HG02642 (cell line): ENCODE results near the gene KCNMB4.
"Not testable (repeated sequence)": the region's sequence is repeated elsewhere in the genome, so short reads cannot be mapped to it uniquely, and the experiment has no call there.

Experiments used
- ATAC-seq: cut with Tn5 transposase; IDR thresholded peaks from one replicate; pipeline ENCODE4 v1.9.1; 2021; ENCODE audit warnings: mild to moderate bottlenecking; ENCODE audit not compliant: unreplicated experiment, poor library complexity

Gene KCNMB4

DNA sequence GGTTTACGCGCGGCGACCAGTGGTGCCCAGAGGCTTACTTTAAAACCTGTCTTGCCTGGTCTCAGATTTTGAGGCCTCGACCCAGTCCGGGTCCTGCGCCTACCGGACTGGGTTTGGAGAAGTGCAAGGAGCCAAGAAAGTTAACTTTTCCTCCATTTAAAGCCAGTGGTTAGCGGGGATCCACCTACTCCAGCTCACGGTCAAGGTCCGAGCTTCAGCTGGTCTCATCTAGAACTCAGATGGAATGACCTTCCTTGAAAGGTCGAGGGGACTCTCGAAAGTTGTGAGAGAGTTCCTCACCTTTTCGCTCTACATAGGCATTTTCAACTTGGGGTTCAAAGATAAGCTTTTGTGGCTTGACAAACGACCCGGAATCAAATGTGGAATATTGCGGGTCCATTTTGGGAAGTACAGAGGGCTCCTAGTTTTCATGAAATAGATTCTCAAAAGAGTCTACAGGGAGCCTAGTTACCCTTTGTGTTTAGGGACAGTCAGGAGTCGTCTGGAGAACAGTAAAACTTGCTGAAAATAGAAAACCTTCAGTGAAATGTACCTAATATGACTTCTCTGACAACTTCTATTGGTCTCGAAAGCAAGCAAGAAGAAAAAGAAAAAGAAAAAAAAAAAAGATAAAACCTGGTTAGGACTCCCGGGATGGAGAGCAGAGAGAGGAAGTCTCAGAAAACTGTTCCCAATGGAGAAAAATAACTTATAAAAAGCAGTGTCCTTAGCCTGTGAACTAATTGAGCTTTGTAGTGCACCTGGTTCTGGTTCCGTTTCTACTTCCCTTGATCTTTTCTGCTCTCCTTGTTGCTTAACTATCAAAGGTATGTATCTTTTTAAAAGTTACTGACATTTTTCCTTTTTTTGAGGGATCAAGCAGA, 1.4 kb downstream of the KCNMB4 start:
- ATAC-seq, result no peak

DNA sequence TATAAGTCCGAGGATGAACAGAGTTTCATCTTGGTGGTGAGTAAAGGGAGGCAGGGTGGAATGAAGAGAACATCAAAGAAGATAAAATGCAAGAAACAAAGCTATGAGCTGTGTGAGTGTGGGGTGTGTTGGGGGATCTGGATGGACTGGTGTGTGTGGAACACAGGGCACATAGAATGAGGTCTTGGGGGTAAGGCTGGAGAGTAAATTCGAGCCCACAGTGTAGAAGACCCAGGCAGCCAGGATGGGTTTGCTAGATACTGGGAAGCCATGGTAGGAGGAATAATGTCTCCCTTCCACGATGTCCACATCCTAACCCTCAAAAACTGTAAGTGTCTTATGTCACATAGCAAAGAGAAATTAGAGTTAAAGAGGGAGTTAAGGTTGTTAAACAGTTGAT, 6.8 kb downstream of the KCNMB4 start:
- ATAC-seq, result no peak

DNA sequence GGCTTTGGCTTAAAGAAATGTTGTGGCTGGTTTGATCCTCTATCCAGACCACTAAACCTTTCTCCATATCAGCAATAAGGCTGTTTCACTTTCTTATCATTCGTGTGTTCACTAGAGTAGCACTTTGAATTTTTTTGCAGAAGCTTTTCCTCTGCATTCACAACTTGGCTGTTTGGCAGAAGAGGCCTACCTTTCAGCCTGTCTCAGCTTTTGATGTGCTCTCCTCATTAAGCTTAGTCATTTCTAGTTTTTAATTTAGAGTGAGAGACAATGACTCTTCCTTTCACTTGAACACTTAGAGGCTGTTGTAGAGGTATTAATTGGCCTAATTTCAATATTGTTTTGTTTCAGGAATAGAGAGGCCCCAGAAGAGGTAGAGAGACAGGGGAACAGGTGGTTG, 13.8 kb downstream of the KCNMB4 start:
- ATAC-seq, result no peak

DNA sequence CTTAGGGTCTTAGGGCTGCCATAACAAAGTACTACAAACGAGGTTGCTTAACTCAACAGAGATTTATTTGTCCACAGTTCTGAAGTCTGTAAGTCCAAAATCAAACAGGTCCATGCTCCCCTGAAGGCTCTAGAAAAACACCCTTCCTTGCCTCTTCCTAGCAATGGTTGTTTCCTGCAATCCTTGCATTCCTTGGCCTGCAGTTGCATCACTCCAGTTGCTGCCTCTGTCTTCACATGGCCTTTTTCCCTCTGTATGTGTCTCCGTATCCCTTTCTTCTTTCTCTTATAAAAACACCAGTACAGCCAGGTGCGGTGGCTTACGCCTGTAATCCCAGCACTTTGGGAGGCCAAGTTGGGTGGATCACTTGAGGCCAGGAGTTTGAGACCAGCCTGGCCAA, 17.4 kb downstream of the KCNMB4 start:
- no peak for ATAC-seq

DNA sequence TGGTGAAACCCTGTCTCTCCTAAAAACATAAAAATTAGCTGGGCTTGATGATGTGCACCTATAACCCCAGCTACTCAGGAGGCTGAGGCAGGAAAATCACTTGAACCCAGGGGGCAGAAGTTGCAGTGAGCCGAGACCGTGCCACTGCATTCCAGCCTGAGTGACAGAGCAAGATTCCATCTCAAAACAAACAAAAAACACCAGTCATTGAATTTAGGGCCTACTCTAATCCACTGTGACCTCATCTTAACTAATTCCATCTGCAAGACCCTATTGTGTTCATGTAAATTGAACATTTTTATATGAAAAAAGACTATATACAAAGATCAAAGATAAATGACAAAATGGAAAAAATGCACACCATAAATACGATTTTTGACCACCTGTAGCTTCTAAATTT, 17.8 kb downstream of the KCNMB4 start:
- no peak for ATAC-seq

DNA sequence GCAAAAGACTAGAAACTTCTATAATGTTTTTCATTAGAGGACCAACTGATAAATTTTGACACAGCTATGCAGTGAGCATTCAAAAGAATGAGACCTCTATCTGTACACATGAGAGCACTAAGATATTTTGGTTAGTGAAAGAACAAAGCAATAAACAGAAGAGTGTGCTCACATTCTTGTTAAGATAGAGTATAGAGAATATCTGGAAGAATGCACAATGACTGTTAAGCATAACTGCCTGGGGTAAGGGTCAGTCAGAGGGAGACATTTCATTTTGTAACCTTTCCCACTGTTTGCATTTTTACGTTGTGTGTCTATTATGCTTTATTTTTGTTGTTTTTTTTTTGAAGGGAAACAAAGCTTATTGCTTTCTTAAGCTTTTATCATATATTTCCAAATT, 20.7 kb downstream of the KCNMB4 start:
- ATAC-seq, result no peak

DNA sequence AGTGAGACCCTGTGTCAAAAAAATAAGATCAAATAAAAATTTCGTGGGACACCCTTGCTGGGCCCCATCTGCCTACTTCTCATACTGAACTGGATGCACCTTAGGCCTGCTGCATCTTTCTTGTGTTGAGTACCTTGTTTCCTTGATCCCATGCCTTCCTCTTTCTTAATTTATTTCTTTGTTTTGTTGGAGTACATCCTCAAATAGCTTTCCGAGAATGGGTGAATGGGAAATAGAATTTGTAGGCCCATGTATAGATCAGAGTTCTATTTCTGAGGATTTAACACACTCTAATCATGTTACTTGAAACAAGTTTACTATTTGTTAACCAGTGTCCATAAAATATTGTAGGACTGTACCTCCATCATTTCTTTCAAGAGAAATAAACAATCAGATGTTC, 23.6 kb downstream of the KCNMB4 start:
- no peak for ATAC-seq

DNA sequence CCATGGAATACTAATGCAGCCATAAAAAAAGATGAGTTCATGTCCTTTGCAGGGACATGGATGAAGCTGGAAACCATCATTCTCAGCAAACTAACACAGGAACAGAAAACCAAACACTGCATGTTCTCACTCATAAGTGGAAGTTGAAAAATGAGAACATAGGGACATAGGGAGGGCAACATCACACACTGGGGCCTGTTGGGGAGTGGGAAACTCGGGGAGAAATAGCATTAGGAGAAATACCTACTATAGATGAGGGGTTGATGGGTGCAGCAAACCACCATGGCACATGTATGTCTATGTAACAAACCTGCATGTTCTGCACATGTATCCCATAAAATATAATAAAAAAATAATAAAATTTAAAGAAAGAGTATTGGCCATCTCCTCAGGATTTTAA, 26.5 kb downstream of the KCNMB4 start:
- not testable (repeated sequence) for ATAC-seq

DNA sequence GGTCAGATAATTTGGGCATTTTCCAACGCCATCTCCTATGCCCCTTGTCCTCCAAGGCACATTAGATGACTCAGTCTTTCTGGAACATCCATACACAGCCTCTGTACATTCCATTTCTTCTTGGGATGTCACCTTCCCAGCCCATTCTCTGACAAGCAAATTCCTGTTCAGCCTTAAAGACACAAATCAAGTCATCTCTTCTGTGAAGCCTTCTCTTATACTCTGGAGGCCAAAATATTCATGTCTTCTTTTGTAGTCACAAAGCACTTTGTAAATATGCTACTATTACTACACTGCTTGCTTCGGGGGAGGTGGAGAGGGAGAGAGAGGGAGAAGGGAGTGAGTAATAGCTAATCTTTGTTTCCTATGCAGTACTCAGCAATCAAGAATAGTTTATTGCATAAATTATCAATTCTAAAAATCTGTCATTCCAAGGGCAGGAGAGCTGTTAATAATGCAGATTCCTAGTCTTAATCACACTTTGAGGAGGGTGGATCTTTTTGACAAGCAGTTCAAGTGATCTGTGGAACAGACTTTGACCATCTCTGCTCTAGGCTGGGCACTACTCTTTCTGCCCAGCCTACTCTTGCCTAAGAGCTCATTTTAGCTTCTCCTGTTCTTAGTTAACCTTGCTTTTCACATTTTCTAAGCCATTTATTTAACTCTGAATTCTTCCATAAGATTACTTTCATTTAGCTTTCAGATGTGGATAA, 27.9 kb downstream of the KCNMB4 start:
- ATAC-seq, result no peak

DNA sequence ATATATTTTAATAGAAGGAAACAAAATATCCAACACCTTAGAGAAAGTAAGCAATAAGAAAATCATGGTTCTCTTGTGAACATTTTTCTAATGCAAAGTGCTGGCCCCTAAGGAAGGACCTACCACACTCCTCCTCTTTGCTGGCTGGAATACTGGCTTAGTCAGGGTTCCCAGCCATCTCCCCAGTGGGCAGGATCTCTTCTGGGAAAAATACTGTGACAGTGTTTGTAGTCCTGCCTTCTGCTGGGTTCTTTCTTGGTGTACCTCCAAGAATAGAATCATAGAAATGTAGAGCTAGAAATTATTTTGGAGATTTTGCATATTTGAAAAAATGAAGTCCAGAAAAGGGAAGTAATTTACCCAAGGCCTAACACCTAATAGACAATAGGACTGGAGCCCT, 31.9 kb downstream of the KCNMB4 start:
- no peak for ATAC-seq

DNA sequence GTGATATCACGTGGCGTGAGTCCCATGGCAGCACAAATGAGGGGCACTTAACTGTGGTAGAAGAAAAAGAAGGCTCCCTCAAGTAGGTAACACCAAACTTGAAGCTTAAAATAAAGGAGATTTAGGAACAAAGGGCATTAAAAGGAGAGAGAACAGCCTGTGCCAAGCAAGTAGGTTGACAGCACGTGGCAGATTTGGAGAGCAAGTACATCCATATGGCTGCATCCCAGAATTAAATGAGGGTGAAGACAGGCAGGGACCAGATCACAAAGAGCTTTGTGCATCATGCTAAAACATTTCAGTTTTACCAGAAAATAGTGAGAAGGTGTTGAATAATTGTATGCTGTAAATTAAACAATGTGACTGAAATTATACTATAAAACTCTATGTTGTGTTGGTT, 32.8 kb downstream of the KCNMB4 start:
- no peak for ATAC-seq

DNA sequence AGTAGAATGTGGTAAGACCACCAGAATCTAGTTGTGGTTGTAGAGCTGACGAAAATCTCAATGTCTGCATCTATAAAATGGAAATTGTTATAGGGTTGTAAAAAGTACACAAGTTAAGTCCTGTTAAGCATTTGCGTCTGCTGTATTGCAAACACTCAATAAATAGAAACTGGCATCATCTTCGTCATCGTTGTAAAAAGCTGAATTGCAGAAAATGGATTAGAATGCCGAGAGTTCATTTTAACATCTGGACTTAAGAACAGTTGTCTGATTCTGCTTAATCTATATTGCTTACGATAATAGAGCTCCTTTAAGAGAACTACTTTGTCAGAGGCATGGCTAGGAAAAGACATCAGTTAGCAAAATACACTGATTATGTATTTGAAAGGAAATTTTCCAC, 33.2 kb downstream of the KCNMB4 start:
- no peak for ATAC-seq

DNA sequence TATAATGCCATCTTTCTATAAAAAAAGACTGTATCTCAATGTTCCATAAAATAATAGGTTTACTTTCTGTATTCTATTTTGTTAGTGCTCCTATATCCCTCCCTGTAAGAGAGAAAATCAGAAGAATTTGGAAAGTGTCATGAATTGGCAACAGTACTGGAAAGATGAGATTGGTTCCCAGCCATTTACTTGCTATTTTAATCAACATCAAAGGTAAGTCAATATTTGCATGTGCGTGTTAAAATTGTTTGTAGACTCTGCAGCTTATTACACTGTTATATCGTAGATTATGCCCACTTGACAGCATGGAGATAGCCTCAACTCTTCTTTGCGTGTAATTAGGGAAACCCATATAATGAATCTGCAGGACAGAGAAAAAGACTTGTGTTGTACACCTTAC, 34.0 kb downstream of the KCNMB4 start:
- ATAC-seq, result no peak

DNA sequence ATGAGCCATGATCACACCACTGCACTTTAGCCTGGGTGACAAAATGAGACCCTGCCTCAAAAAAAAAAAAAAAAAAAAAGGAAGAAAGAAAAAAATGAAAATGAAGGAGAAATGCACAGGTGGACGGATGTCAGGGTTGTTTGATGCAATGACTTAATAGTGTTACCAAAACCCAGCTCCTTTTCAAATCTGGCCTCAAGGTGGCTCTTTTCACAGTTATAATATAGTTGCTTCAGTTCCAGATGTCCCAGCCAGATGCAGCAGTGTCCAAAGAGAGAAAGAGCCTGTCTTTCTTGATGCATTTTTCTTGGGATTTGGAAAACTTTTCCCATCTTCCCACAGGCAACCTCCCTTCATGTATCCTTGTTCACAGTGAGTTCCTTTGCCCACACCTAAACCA, 36.5 kb downstream of the KCNMB4 start:
- ATAC-seq, result no peak

DNA sequence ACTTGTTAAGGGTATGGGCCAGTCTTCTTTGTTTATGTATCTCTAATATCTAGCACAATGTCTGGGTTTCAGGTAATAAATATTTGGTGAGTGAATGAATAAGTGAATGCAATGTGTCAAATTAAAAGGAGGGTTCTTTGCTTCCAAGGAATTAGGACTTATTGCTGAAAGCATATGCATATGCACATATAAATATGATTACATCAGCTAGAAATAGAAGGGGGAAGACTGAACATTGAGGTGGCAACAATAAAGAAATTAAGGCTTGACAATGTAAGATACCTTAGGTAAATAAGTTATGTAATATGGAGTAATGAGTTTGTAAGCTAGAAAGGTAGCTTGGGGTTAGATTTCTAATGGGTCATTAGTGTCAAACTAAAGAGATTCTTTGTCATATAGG, 37.7 kb downstream of the KCNMB4 start:
- no peak for ATAC-seq

DNA sequence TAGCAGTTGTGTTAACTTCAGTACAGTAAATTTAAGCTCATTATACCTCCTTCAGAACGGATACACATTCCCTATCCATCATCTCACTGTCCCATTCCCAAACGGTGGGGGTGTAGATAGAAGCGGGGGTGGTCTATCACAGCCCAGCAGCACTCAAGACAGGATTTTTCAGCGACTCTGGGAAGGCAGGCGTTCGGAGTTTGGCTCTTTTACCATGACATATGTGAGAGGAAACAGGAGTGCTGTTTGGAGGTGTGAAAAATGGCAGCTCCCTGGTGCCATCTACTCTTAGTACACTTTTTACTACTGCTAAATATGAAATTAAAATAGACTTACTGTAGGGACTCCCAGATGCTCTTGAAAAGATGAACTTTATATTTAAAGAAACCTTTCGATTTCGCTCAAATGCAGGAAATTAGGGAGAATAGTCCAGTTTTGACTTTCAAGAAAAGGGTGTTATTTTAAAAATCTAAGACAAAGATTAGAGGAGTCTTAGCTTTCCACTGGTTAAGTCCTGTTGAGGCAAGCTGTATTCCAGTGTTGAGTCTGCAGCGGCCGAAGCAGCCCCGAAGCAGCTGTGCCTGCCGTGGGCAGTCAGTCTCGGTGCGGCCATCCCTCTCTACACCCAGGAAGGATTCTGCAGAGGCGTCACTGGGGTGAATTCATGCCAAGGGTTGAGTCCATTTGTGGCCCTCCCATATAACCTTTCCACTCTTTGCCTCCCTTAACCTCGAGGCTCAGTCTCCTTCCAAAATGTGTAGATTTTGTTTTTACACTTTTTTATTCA, 42.1 kb downstream of the KCNMB4 start:
- ATAC-seq, result no peak

DNA sequence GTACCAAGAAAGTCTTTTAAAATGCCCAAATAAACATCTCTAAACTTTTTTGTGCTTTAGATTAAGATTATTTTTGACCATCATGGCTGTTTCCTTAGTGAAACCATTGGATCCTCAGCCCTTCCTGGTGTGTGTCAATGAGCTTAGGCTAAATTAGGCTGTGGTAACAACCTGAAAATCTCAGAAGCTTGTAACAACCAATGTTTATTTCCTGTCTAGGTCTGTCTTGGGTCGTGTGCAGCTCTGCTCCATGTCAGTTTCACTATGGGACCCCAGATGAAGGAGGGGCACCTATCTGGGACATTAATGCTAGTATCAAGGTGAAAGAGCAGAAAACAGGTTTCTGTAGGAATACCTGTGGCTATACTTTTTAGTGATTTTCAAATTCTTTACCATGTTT, 49.9 kb downstream of the KCNMB4 start:
- ATAC-seq, result no peak

DNA sequence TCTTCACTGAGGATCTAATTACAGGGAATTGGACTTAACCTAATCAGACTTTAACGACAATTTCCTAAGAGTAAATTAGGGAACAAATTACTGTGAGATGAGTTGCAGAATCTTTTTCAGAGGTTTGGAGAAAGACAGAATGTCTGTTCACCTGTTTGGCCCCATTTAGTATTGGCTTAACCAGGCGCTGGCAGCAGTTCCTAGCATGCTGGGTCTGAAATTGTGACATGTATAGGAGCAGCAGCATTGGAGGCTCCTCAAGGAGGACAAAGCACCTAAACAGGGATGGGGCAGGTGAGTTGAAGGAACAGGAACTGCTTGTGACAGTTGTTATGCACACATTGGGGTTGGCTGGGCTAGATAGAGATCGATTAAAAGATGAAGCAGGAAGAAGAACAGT, 51.0 kb downstream of the KCNMB4 start:
- ATAC-seq, result no peak

DNA sequence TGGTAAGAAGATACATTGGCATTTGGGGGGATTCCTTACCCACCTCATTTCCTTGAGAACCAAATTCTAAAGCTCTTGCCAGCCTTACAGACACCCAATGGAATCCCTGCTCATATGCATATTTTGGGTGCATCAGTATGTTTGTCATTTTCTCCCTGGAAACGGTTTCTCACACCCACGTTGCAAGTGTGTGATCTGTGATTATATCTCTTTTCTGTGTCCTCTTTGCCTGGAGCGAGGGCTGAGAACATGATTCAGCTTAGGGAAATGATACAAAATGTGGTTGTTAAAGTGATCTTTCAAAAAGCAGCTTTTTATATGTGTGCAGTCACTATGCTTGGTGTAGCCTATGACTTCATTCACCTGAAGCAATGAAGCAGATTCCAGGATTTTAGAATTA, 52.0 kb downstream of the KCNMB4 start:
- no peak for ATAC-seq

DNA sequence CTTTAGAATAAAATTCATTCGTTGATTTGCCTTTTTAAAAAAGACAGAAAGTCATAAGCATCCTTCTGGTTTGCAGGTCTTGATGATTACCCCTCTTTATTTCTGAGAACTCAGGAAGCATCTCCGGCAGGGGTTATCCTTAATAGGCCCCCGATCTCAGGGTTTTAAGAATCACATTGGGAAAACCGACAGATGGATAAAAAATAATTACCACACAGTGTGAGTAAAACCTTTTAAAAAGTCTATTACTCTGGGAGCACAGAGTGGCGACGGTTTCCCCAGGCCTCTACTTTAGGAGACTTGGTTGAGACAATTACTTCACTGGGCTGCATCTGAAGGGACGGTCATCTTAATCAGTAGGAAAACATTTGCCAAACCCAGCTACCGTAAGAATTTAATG, 56.5 kb downstream of the KCNMB4 start:
- ATAC-seq, result no peak

DNA sequence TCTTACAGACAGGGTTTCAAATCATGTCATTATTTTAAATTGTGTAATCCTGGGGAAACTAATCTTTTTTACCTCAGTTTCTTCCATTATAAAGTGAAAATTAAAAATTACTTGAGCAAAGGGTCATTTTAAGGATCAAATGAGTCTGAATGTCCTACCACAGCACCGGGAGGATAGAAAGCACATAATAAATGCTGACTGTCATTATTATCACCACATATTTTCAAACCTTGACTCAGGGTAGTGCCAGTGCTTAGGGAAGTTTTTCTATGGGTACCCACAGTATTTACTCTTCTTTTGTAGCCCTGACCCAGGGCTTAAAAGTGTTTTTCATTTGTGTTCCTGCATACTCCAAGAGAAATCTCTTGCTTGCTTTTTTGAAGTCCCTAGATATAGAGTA, 60.5 kb downstream of the KCNMB4 start:
- no peak for ATAC-seq
